HG03175 (cell line): ENCODE measurements around the gene MCRIP2.

ENCODE experiments used
- ATAC-seq: cut with Tn5 transposase; IDR thresholded peaks from one replicate; pipeline ENCODE4 v1.9.1; 2021; ENCODE audit warnings: mild to moderate bottlenecking, moderate library complexity; ENCODE audit not compliant: unreplicated experiment

The MCRIP2 gene

DNA sequence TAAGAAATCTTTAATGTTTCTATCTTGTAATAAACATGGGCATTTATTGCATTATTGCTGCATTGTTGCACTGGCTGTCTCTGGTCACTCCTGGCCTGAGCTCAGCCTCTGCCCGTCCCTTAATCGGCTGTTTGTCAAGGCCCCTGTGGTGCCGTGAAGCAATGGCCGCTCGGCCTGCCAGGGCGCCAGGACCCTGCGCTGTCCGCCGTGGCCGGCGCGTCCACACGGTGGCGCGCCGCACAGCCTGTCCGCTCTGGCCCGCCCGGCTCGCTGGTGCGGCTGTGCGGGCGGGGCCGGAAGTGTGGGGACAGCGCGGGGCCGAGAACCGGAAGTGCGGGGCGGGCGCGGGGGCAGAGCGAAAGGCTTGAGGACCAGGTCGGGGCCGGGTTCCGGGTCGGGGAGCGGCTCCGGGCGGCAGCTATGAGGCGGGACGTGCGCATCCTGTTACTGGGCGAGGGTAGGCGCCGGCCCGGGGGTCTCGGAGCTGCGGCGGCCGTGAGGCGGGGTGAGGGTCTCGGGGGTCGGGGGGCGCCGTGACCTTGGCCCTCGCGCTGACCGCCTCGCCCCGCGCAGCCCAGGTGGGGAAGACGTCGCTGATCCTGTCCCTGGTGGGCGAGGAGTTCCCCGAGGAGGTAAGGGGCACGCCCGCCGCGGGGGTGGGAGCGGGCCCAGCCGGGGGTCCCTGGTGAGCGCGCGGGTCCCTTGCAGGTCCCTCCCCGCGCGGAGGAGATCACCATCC lies 26.3 kb downstream of the MCRIP2 start, which contains the start of gene RHOT2:
RHOT2 (plus strand) TSS at position 353 of the 739 bp plus-strand sequence; CDS start at position 421, 68 bp downstream.
- ATAC-seq = peak; percentile 89

DNA sequence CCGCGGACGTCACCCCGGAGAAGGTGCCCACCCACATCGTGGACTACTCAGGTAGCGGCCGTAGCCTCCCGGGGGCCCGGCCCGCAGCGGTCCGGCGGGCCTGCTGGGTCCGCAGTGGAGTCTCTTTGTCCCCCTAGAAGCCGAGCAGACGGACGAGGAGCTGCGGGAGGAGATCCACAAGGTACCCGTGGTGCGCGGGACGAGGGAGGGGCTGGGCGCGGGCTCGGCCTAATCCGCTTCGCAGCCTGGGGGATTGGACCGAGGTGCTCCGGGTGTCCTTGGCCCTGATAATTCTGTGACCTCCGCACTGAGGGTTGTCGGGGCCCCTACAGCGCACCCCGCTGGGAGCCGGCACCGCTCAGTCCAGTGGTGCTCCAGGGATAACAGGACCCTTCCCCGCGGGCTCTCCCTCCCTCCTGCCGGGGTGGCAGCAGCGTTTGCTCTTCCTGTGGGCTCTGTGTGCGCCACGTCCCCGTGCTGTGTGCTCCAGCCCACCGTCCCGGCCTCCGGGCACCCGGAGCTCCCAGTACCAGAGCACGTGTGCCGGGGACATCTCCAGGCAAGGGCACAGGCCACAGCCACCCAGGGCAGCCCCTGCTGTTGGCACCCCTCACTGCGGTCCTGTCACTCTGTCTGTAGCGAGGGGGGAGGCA lies 27.0 kb downstream of the MCRIP2 start:
- peak; percentile 17 for ATAC-seq

DNA sequence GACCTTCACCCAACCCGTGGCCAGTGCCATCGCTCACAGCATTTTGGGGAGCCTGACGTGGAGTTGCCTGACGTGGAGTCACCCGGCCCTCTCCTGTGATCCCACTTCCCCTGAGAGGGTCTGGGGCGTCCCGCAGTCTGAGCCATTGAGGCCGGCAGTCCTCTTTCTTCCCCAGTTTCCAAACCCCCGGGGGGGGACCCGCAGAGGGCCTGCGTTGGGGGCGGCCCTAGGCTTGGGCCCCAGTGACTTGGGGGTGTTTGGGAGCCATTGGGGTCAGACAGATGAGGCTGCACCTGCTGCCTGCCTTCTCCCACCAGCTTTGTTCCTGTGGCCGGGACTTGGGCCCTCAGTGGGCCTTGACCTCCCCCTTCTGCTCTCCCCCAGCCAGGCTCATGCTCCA lies 28.0 kb downstream of the MCRIP2 start:
- no peak for ATAC-seq

DNA sequence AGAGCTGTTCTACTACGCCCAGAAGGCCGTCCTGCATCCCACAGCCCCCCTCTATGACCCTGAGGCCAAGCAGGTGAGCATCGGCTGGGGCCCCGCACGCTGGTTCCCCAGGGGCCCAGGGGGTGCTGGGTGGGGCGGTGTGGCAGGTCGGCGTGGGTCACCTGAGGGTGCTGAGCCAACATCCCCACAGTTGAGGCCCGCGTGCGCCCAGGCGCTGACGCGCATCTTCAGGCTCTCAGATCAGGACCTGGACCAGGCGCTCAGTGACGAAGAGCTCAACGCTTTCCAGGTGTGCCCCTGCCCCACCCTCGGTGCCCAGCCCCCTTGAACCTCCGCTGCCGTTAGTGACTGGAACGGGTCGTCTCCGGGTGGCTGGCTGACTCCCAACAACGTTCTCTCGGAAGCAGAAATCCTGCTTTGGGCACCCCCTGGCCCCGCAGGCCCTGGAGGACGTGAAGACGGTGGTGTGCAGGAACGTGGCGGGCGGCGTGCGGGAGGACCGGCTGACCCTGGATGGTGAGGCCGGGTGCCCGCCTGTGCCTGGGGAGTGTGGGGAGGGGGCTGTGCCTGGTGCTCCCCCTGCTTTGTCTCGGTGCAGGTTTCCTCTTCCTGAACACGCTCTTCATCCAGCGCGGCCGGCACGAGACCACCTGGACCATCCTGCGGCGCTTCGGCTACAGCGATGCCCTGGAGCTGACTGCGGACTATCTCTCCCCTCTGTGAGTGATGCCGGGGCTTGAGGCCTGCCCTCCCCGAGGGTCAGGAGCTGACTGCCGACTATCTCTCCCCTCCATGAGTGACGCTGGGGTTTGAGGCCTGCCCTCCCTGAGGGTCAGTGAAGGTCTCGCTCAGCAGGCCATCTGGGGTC lies 29.1 kb downstream of the MCRIP2 start:
- no peak for ATAC-seq

DNA sequence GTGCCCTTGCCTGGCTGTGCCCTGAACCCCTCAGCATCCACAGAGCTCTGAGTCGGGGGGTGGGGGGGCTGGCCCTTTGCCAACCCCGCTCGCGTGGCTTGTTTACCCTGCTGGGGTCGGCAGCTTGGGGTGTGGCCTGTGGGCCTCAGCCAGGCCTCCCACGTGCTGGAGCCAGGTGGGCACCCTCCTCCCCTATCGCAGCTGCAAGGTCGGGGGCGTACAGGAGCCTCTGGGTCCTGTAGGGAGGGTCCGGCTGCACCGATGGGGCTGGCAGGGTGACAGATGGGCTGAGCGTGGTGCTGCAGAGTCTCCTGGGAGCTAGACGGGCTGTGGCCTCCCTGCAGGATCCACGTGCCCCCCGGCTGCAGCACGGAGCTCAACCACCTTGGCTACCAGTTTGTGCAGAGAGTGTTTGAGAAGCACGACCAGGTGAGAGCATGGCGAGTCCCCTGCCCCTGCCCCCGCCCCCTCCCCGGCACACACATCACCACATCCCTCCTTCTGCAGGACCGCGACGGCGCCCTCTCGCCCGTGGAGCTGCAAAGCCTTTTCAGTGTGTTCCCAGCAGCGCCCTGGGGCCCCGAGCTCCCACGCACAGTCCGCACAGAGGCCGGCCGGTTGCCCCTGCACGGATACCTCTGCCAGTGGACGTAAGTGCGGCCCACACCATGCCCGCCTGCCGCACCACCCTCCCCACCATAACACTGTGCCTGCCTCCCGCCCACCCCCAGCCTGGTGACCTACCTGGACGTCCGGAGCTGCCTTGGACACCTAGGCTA lies 29.9 kb downstream of the MCRIP2 start:
- ATAC-seq = no peak

DNA sequence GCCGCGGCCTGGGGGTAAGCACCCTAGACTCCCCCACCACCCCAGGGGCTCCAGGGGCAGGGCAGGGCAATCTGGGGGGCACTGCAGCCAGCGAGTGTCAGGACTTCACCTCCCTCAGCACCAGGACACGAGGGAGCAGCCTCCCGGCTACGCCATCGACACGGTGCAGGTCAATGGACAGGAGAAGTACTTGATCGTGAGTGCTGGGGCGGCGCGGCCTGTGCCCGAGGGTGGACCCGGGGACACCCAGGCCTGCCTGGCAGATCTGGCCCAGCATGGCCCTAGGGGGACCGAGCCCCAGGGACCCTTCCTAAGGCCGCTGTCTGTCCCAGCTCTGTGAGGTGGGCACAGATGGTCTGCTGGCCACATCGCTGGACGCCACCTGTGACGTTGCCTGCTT lies 30.7 kb downstream of the MCRIP2 start:
- no peak for ATAC-seq

DNA sequence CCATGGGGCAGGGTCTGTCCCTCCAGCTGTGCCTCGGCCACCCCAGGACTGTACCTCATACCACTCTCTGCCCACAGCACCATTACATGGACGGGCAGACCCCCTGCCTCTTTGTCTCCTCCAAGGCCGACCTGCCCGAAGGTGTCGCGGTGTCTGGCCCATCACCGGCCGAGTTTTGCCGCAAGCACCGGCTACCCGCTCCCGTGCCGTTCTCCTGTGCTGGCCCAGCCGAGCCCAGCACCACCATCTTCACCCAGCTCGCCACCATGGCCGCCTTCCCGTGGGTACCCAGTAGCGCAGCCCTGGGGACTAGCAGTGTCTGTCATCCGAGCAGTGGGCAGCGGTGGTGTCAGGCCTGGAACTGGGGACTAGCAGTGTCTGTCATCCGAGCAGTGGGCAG lies 31.2 kb downstream of the MCRIP2 start:
- no peak for ATAC-seq

DNA sequence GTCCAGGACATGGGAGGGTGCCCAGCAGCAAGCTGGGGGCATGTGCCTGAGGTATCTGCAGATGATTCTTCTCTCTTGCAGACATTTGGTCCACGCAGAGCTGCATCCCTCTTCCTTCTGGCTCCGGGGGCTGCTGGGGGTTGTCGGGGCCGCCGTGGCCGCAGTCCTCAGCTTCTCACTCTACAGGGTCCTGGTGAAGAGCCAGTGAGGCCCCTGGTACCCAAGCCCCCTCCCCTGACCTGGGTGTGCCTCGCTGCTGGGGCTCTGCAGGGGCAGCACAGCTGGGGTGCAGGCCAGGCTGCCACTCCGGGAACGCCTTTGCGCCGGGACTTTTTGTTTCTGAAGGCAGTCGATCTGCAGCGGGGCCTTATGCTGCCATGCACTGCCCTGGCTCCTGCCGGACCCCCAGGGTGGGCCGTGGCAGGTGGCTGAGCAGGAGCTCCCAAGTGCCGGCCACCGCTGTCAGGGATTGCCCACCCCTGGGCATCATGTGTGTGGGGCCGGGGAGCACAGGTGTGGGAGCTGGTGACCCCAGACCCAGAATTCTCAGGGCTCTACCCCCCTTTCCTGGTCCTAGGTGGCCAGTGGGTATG lies 31.9 kb downstream of the MCRIP2 start:
- no peak for ATAC-seq

DNA sequence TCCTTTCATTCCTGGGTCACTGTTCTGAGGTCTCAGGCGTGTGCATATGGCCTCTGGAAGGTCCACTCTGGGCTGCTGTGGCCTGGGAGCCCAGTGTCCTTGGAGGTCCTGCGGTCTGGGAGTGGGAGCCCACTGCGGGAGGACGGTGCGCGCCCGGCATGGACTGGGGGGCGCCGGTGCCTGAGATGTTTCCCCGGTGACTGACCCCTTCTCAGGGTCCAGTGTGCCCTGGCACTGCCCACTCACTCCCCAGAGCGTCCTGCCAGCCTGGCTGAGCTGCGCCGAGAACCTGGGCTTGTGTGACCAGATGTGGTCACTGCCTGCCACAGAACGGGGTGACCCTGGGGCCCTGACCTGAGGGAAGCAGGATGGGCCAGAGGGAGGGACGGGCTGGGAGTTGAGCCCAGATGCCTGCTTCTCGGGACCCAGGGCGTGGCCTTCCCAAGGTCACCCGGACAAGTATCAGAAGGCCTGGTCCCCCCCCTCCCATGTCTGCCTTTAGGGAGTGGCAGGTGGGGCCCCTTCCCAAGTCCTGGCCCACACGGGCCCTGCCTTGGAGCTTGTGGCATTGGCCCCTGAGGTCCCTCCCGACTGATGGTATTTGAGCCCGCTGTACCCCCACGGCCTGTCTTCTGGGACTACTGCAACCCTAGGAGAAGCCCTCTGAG lies 32.7 kb downstream of the MCRIP2 start:
- ATAC-seq = no peak

DNA sequence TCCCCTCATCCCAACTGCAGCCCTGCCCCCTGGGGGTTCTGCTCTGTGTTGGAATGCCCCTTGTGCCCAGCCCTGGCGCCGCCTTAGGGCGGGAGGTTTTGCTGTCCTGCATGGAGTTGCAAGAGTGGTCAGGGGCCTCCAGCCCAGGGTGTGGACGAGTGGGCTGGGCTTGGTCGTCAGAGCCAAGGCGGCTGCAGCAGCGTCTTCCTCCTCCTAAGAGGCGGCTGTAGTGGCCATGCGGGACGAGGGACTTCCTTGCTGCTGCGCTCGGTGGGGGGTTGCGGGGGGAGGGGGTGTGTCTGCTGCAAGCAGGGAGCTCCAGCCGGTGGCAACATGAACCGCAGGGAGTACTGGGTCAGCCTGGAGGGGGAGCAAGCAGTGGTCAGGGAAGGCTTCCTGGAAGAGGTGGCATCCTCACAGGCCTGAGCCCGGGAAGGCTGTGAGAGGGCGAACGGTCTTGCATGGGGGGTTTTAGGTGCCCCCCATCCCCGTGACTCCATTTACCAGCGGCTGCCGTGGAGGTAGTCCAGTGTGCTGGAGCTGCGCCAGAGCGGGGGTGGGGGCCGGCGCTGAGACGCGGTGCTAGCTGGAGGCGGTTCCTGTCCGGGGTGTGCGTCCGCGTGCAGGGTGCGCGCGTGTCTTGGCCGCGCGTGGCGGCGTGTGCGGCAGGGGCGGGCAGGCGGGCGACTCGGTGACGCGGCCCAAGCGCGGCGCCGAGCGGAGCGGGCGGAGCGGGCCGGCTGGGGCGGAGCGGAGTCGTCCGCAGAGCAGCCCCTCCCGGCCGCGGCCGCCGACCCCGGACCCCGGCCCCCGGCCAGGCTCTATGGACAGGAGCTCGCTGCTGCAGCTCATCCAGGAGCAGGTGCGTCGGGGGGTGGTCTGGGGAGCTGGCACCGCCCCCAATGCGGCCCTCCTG lies 33.6 kb downstream of the MCRIP2 start, which contains the start of gene RHBDL1:
RHBDL1 (plus strand) TSS at position 704 of the 916 bp plus-strand sequence; CDS start at position 824, 120 bp downstream.
- no peak for ATAC-seq

DNA sequence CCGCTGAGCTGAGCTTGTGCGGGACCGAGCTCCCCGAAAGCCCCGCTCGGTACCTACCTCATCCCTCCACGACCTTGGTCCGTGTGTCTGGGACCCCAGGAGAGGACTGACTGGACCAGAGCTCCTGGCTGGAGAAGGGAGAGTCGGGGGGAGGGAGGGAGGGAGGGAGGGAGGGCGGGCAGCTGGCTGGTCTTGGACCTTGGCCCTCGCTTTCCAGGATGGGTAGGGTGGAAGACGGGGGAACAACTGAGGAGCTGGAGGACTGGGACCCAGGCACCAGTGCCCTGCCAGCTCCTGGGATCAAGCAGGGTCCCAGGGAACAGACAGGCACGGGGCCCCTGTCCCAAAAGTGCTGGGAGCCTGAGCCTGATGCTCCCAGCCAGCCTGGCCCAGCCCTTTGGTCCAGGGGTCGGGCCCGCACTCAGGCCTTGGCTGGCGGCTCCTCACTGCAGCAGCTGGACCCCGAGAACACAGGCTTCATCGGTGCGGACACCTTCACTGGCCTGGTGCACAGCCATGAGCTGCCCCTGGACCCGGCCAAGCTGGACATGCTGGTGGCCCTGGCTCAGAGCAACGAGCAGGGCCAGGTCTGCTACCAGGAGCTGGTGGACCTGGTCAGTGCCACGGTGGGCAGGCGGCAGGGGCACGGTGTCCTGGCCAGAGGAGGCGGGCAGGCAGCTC lies 34.4 kb downstream of the MCRIP2 start:
- no peak for ATAC-seq

DNA sequence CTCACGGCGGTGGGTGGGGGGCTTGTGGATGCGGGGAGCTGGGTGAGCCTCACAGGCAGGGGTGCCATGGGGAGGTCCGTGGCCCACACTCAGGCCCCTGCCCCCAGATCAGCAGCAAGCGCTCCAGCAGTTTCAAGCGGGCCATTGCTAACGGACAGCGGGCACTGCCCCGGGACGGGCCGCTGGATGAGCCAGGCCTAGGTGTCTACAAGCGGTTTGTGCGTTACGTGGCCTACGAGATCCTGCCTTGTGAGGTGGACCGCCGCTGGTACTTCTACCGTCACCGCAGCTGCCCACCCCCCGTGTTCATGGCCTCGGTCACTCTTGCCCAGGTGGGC lies 34.9 kb downstream of the MCRIP2 start:
- no peak for ATAC-seq

DNA sequence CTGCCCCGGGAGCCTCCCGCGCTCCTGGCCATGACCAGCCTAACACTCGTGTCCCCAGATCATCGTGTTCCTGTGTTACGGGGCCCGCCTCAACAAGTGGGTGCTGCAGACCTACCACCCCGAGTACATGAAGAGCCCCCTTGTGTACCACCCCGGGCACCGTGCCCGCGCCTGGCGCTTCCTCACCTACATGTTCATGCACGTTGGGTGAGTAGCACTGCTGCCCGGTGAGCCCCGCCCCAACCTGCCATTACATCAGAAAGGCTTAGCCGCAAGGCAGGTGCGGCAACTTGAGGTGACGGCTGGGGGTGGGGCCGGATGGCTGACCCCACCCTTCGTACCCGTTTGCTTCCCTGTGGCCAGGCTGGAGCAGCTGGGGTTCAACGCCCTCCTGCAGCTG lies 35.3 kb downstream of the MCRIP2 start:
- ATAC-seq = no peak

DNA sequence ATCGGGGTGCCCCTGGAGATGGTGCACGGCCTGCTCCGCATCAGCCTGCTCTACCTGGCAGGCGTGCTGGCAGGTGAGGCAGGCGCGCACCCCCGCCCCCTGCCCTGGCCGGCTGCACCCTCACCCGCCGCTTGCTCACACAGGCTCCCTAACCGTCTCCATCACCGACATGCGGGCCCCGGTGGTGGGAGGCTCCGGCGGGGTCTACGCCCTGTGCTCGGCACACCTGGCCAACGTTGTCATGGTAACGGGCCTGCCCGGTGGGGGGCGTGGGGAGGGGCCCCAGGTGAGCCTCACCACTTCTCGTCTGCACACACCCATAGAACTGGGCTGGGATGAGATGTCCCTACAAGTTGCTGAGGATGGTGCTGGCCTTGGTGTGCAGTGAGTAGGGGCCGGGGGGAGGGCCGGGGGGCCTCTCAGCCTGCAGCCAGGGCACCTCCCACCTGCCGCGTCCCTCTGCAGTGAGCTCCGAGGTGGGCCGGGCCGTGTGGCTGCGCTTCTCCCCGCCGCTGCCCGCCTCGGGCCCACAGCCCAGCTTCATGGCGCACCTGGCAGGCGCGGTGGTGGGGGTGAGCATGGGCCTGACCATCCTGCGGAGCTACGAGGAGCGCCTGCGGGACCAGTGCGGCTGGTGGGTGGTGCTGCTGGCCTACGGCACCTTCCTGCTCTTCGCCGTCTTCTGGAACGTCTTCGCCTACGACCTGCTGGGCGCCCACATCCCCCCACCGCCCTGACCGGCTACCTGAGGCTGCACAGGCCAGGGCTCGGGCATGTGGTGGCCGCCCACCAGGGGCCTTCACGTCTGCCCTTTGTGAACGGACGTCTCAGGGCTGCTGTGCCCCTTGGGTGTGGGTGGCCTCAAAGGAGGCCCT lies 35.9 kb downstream of the MCRIP2 start:
- ATAC-seq = no peak

DNA sequence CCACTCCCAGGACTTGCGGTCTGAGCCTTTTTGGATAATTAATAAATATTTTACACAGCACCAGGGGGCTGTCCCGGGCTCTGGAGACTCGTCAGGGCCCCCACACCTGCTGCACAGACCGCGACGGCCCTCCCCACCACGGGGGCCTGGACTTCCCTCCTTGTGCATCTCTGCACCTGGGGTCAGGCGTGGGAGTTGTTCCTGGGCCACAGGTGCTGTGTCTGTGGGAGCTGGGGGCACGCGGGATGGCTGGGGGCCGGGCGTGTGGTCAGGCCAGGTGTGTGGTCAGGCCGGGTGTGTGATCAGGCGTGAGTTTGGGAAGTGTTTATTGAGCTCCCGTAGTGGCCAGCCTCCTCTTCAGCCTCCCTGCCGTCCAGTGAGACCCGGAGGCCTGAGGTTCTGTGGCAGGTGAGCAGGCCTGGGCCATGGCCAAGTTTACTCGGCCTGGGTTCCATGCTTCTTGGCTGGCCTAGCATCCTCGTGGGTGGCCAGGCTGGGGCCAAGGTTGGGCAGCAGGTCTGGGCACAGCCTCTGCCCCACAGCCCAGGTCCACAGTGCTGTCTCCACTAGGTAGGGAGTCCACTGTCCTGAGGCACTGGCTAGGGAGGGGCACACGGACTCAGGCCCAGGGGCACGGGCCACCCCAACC lies 36.7 kb downstream of the MCRIP2 start:
- no peak for ATAC-seq

DNA sequence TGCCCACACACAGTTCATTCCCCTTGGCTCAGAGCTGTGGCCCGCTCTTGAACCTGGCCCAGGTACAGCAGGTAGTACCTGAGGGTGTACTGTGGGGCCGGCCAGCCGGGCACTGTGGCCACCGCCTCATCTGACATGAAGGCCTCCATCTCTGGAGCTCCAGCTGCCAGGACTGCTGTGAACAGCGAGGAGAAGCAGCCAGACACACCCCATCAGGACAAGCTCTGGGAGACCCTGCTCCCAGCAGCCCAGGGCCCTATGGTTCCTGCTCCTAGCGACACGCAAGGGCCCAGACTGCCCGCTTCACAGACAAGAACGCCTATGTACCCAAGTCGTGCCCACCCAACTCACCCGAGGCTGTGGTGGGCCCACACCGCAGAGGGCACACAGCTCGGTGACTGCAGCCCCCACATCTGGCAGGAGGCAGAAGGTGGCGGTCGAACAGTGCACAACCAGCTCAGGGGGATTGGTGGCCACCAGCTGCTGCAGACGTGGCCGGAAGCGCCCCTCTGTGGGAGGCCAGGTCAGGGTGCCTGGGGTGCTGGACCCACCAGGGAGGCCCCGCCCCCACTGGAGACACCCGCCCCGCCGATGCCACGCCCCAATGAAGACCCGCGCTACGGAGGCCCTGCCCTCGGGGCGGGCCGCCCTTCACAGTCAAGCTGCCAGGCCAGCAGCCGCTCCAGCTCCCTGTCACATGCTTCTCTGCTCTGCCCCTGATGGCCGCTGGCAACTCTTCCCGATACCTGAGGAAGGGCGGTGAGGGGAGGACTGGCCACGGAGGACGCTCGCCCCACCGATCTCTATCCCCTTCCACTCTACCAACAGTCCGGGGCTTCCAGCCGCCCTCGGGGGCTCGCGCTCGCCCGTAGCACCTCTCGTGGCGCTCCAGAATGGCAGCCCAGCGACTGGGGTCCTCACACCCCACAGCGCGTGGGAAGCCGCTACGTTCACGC lies 37.5 kb downstream of the MCRIP2 start:
- peak; percentile 2 for ATAC-seq
